Cardiac muscle cell (in vitro differentiated cells and primary cell): ENCODE data around the gene PTAR1. TPM values are rescaled to one million over a fixed set of nuclear protein-coding genes. Genes with fewer than 3 reads are reported as not detected.

Experiments used
- DNase-seq, 2 donors: peaks; one replicate each; pipeline versions ENCODE4 v3.0.0 to v3.0.0-alpha.2; 2010 to 2017; ENCODE audit warnings: low read depth in 1 of 2, low spot score in 1 of 2
- H3K27ac ChIP-seq: fragments of 200-600 bp; sonication (generic); 2 replicates; pipeline ENCODE4 v1.5.1; 2016
- H3K27me3 ChIP-seq: fragments of 200-600 bp; sonication (generic); 2 replicates; pipeline ENCODE4 v1.6.0; 2016; ENCODE audit warnings: control low read depth
- H3K36me3 ChIP-seq: fragments of 200-600 bp; sonication (generic); 2 replicates; pipeline ENCODE4 v1.5.1; 2016; ENCODE audit warnings: control low read depth
- H3K4me1 ChIP-seq: fragments of 200-600 bp; sonication (generic); 2 replicates; pipeline ENCODE4 v1.8.1; 2017; ENCODE audit warnings: low read depth, mild to moderate bottlenecking, mixed run types
- H3K4me3 ChIP-seq: fragments of 200-600 bp; sonication (generic); 2 replicates; pipeline ENCODE4 v1.5.1; 2016; ENCODE audit warnings: mild to moderate bottlenecking
- H3K9me3 ChIP-seq: fragments of 200-600 bp; sonication (generic); 2 replicates; pipeline ENCODE4 v1.5.1; 2017; ENCODE audit warnings: low read depth, mild to moderate bottlenecking, control low read depth
- polyA plus RNA-seq: library from polyadenylated mRNA; unstranded; fragments of >200 nt; fragmentation: Nextera tagmentation; extraction: Ambion mirVana; gene quantifications from 2 replicates; pipeline ENCODE4 v1.2.1, GENCODE V29; 2016
- total RNA-seq: library from RNA; depleted of rRNA; stranded (reverse); fragments of >200 nt; gene quantifications from 2 replicates; pipeline ENCODE4 v1.2.3, GENCODE V29; 2016
- TF ChIP-seq, protein P1 (sequence below): IDR thresholded peaks from 2 replicates; pipeline ENCODE4 v1.5.1; 2012; ENCODE audit warnings: low read depth, mild to moderate bottlenecking, low read length

Gene PTAR1
- total and polyA plus RNA-seq, 2 experiments from 2014 or later: 7.1 to 54.1 TPM

DNA sequence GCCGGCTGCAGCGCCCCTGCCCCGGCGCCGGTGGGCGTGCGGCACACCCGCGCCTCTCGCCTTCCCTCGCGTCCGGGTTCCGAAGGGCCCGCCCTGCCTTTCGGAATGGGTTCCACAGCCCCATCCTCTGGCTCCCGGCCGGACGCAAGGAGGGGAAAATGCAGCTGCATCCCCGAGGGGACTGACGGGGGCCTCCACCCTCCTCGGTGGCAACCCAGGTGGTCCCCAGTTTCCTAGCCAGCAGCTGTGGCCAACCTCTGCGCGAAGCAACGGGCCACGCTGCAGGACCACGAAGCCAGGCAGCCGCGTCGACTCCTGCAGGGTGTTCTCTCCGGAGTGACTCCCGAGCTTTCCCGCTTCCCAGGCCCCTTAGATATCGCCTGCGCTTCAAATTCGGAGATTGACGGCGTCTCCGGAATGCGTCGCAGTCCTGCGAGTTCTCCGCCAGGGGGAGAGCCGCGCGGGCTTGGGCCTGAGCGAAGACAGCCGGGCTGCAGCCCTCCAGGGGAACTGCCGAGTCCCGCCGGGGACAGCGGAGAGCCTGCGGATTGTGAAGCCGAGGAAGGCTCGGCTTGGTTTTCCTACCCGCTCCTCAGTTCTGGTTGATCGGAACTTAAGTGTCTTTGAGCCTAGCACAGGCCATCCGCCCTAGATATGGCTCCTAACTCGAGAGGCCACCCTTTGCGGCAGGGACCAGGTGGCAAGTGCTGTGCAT, 87.1 kb downstream of the PTAR1 start:
- Histone ChIP-seq H3K4me3 (peak overlapping the region; percentile 46), H3K27me3 (peaks cover 42% of the 10 kb centered on the region), H3K4me1 (peaks cover 5% of the 10 kb centered on the region), H3K27ac (no peak overlapping the region), H3K36me3 (no peaks in the 10 kb centered on the region), H3K9me3 (no peaks in the 10 kb centered on the region)
- TF ChIP-seq, protein P1, sequence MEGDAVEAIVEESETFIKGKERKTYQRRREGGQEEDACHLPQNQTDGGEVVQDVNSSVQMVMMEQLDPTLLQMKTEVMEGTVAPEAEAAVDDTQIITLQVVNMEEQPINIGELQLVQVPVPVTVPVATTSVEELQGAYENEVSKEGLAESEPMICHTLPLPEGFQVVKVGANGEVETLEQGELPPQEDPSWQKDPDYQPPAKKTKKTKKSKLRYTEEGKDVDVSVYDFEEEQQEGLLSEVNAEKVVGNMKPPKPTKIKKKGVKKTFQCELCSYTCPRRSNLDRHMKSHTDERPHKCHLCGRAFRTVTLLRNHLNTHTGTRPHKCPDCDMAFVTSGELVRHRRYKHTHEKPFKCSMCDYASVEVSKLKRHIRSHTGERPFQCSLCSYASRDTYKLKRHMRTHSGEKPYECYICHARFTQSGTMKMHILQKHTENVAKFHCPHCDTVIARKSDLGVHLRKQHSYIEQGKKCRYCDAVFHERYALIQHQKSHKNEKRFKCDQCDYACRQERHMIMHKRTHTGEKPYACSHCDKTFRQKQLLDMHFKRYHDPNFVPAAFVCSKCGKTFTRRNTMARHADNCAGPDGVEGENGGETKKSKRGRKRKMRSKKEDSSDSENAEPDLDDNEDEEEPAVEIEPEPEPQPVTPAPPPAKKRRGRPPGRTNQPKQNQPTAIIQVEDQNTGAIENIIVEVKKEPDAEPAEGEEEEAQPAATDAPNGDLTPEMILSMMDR: peak; percentile 87
- DNase-seq: peak; percentile 88 to 92

GRCh38 chr9:69671879-69672595, 87.8 kb downstream of the PTAR1 start, which contains the start of gene APBA1:
APBA1 (minus strand) TSS chr9:69672371.
- TF ChIP-seq, protein P1: no peak
- no peak within 1 kb of the TSS for H3K27ac ChIP-seq
- H3K36me3 ChIP-seq: no peaks in the 10 kb centered on the region
- H3K27me3 ChIP-seq: peaks cover 47% of the 10 kb centered on the region
- peak; percentile 65 to 74 for DNase-seq
- peak within 1 kb of the TSS; percentile 46 for H3K4me3 ChIP-seq
- peaks cover 5% of the 10 kb centered on the region for H3K4me1 ChIP-seq
- no peaks in the 10 kb centered on the region for H3K9me3 ChIP-seq

DNA sequence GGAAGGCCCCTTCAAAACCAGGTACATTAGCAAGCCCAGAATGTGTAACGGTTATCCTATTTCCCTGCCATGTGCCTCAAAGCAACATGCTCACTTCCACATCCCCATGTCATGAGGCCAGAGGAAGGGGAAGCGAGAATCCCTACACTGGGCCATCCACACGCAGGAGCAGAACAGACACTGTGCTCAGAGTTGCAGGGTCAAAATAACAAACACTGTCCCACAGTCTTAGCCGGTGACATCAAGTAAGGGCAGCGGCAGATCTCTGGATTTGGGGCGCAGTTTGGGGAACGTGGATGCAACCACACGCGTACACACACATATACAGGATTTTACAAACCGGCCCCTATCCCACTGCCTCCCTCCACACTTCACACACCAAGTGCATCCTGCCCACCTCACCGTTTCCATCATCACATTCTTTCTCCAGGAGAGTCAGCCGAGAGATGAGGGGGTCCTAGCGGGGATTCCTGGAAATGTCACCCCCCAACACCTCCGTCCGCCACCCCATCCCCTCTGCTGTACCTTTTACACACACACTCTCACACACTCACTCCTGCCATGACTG, 88.4 kb downstream of the PTAR1 start:
- H3K27ac ChIP-seq: no peak overlapping the region
- H3K27me3 ChIP-seq: peaks cover 49% of the 10 kb centered on the region
- TF ChIP-seq, protein P1: no peak
- H3K36me3 ChIP-seq: no peaks in the 10 kb centered on the region
- H3K4me1 ChIP-seq: peaks cover 5% of the 10 kb centered on the region
- H3K9me3 ChIP-seq: no peaks in the 10 kb centered on the region
- no peak for DNase-seq
- peak overlapping the region; percentile 46 for H3K4me3 ChIP-seq

DNA sequence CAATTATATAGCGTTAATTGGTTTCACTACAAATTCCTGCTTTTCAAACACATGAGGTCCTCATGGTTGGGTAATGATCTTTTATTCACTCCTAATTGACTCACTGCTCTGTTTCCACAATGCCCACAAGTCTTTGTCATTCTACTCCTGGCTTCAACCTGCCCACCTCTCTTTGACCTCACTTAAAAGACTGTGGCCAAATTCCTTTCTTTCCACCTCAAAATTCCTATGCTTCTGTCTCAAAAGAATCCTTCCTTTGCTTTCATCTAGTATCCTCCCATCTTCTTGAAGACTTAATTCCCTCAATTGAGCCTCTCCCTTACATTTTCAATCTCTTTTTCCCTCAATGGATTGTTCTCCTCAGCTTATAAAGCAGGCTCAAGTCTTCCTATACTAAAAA, 92.5 kb downstream of the PTAR1 start:
- Histone ChIP-seq H3K27me3 (peaks cover 52% of the 10 kb centered on the region), H3K4me3 (no peak overlapping the region), H3K36me3 (no peaks in the 10 kb centered on the region), H3K27ac (no peak overlapping the region), H3K4me1 (no peaks in the 10 kb centered on the region), H3K9me3 (no peaks in the 10 kb centered on the region)
- no peak for DNase-seq
- TF ChIP-seq, protein P1: no peak

DNA sequence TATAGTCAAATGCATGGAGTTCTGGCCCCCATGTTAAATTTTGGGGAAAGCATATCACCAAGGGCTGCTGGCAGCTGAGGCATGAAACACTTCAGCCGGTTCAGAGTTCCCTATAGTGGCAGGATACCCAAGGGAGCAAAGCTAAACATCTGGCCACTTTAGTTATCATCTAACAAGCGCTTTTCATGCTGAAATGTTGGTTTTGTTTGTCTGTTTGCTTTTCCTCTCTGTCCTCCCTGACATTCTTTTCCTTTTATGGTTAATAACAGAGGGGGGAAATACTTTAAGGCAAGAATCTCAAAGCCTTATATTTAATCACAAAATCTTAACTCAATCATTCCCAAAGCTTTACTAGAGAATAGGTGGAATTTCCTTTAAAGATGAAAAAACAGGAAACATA, 99.5 kb downstream of the PTAR1 start:
- Histone ChIP-seq H3K27ac (no peak overlapping the region), H3K4me1 (no peaks in the 10 kb centered on the region), H3K9me3 (no peaks in the 10 kb centered on the region), H3K36me3 (no peaks in the 10 kb centered on the region), H3K27me3 (no peaks in the 10 kb centered on the region), H3K4me3 (no peak overlapping the region)
- DNase-seq: no peak
- TF ChIP-seq, protein P1: no peak

Other genes starting within 250 kb of the PTAR1 start
- gene APBA1, start 87.6 kb downstream of the PTAR1 start, total RNA-seq: 2.1 and 2.4 TPM in 2 replicates
- 0.54 and 0.93 TPM in 2 replicates for gene APBA1, start 87.6 kb downstream of the PTAR1 start, polyA plus RNA-seq
- 0.49 TPM in 1 of 2 replicates, not detected in the other for gene CFAP95, start 60.8 kb upstream of the PTAR1 start, total RNA-seq
- not detected in 2 replicates for gene CFAP95, start 60.8 kb upstream of the PTAR1 start, polyA plus RNA-seq